HG03565 (cell line): Measurements from ENCODE around the gene SLC29A3.
"Not testable (repeated sequence)": the region's sequence is repeated elsewhere in the genome, so short reads cannot be mapped to it uniquely, and the experiment has no call there.

Experiments
- ATAC-seq: cut with Tn5 transposase; IDR thresholded peaks from one replicate; pipeline ENCODE4 v1.9.1; 2021; ENCODE audit warnings: mild to moderate bottlenecking, moderate library complexity; ENCODE audit not compliant: unreplicated experiment

Gene SLC29A3

DNA sequence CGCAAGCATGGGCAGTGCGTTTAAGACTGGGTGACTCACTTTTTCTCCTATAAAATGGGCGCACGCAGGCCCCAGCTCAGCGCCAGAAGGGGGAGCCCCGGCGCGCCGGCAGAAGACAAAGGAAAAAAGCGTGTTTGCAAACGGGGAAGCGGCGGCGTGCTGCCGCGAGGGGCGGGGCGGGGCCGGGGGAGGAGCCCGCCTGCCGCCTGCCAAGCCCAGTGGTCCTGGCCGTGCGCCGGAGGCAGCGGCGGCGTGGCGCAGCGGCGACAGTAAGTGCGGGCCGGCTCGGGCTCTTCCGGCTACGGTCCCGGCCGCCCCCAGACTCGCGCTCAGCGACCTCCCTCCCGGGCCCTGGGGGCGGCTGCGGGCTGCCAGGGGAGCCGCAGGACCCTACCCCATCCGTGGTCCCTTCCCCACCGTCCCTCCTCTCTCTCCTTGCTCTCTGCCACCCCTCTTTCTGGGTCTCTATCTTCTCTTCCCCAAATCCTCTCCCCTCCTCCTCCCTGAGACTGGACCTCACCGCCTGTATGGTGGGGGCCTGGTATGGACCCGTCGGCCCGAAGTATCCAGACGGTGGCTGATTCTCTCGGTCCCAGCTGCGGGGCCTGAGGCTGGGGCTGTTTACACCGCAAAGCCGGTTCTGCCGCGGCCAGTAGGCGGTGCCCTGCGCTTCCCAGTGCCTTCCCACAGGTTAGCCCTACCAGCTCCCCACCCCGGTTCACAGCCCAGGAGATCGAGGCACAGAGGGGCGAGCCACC, at the start of gene SLC29A3:
TSS of gene SLC29A3 (plus strand) at position 218 of the 758 bp plus-strand sequence. CDS start at position 269, 51 bp downstream.
- ATAC-seq = peak; percentile 54

DNA sequence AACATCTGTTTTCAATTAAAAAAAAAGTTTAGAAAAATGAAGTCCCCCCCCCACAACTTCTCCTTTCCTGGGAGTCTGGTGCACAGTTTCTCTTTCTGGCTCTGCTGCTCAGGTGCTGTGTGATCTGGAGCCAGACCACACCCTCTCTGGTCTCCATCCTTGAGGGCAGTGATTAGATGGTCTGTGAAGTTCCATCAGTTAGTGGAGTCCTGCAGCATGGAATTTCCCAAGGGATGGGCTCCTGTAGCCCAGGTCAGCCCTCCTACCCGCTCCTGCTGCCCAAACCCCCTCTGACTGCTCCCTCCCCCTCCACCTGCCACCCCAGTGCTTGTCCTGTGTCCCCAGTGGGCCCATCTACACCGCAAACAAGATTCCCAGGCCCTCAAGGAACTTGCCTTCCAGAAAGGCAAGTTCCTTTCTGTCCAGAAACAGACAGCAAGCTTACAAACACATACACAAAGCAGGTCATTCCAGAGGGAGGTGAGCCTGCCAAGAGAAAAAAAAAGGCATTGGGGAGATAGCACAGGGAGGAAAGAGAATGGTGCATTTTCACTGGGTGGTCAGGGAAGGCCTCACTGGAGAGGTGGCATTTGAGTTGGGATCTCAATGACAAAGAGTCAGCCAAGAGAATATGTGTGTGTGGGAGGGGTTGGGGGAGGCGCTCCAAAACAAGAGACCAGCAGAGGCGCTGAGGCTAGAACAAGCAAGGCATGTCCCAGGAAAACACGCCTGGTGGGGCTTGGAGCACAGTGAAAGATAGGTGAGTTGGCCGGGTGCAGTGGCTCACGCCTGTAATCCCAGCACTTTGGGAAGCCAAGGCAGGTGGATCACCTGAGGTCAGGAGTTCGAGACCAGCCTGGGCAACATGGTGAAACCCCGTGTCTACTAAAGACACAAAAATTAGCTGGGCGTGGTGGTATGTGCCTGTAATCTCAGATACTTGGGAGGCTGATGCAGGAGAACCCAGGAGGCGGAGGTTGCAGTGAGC, 49.5 kb upstream of the SLC29A3 start:
- no peak for ATAC-seq

DNA sequence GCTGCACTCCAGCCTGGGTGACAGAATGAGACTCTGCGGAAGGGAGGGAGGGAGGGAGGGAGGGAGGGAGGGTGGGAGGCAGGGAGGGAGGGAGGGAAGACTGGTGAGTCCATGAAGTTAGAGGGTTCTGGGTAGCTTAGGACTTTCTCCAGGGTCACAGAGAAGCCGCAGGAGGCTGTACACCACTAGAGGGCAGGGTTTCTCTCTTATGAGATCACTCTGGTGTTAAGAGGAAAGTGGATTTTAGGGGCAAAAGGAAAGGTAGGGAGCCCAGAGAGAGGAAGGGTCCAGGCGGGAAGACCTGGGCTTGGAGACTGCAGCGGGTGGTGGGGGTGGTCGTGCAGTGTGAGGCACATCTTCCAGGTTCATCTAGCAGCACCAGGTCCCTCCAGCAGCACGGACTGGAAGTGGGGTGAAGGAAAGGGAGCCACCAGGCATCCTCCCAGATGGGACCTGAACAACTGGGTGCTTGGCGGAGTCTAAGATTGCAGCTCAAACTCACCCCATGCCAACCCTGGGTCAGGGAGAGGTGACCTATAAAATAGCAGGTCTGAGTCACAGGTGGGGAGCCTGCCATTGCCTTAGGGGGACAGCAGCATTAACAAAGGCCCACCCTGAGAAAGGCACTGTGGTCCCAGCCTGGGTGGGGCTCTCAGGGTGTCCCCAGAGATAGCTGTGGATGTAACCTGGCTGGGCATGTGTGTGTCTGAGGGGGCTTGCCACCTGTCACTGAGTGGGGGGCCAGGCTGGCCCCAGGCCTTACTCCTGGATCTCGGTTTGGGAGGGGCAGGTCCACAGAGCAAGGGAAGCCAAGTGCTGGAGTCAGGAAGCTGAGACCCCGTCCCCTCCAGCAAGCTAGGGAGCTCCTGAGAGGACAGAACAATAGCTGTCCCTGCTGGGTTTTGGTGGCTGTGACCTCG, 48.5 kb upstream of the SLC29A3 start:
- no peak for ATAC-seq

DNA sequence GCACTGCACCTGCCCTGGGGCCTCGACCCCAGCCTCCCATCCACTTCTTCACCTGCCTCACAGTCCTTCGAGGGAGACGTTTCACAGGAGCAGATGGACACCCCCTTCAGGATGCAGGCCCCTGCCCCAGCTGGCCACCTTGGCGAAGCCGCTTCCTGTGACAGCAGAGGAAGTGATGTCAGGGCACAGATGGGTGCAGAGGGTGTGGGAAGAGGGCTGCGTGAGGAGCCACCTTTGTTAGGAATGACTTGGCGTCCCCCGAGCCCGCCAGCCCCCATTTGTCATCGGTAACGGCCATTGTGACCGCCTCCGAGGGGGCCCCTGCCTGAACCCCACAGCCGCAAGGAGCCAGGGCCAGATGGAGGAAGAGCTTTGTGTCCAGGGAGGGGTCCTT, 47.4 kb upstream of the SLC29A3 start:
- ATAC-seq = no peak

- no peak for ATAC-seq
Measured at GRCh38 chr10:71272056-71272771, 46.8 kb upstream of the SLC29A3 start.

DNA sequence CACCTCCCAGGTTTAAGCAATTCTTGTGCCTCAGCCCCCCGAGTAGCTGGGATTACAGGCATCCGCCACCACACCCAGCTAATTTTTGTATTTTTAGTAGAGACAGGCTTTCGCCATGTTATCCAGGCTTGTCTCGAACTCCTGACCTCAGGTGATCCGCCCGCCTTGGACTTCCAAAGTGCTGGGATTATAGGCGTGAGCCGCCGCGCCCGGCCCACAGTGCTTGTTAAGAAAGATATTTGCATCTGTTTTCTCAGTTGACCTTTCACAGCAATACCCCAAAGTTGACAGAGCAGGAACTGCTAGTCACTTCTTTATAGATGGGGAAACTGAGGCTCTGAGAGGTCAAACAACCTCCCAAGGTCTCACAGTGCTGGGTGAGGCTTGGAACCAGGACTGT, 46.1 kb upstream of the SLC29A3 start:
- not testable (repeated sequence) for ATAC-seq

- no peak for ATAC-seq
Measured at GRCh38 chr10:71273506-71273905, 45.6 kb upstream of the SLC29A3 start.

DNA sequence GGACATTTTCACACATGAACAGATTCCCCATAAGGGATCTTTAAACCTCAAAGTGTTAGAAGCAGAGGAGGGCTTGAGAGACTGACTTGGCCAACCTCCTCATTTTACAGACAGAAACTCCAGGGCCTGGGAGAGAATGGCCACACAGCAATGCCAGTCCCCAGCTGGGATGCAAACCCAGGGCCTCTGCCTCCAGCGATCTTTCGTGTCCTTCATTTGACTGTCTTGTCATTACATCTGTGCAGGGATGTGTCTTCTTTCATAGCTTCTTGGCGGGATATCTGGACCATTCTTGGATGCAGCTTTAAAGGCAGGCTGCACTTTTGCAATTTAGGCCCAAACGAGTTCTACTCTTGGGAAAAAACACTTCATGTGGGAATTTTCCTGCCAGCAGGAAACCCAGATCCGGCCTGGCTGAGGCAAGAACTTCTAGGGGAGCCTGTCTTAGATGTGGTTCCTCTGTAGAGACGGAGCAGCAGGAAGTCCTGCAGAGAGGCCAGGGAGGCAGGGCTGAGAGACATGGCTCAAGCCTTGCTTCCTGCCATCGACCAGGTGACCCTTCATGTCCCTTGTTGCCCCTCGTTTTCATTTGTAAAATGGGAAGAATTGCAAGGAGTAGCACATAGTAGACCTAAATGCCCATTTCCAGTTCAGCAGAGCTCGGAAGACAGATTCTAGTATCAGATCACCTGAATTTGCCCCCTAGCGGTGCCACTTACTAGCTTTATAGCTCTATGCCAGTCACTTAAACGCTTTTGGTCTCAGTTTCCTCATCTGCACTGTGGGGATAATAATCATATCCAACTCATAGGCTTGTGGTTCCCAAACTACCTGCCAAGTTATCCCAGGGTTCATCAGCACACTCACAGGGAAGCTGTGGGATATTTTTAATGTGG, 43.9 kb upstream of the SLC29A3 start:
- no peak for ATAC-seq

GRCh38 chr10:71276873-71277272, 42.2 kb upstream of the SLC29A3 start:
- no peak for ATAC-seq

DNA sequence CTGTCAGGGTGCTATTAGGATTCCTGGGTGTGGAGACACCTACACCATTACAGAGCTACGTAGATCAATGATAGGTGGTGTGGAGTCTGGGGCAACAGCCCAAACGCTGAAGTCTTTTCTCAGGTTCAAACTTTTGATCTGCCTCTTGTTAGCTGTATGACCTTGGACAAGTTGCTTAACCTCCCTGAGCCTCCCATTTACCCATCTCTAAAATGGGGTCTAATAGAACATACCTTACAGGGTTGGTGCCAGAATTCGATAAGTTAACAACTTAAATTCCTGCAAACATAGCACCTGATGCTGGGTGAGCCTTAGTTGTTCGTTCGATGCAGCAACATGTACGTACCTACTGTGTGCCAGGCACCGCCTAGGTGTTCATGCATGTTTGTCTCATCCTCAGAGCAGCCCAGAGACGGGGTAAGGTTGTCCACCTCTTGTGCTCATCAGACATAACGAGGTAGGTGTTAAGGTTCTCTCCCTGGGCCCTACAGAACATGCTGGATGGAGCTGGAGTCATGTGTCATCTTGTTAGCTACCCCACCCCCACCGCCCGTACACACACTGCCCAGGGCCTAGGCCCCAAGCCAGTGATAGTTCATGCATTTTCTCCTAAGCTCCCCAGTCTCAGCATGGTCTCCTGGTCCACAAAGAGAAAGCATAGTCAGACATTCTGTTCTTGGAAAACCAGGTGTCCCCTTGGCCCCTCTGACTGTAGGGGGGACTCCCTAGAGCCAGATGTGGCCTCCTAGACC, 41.0 kb upstream of the SLC29A3 start:
- no peak for ATAC-seq

DNA sequence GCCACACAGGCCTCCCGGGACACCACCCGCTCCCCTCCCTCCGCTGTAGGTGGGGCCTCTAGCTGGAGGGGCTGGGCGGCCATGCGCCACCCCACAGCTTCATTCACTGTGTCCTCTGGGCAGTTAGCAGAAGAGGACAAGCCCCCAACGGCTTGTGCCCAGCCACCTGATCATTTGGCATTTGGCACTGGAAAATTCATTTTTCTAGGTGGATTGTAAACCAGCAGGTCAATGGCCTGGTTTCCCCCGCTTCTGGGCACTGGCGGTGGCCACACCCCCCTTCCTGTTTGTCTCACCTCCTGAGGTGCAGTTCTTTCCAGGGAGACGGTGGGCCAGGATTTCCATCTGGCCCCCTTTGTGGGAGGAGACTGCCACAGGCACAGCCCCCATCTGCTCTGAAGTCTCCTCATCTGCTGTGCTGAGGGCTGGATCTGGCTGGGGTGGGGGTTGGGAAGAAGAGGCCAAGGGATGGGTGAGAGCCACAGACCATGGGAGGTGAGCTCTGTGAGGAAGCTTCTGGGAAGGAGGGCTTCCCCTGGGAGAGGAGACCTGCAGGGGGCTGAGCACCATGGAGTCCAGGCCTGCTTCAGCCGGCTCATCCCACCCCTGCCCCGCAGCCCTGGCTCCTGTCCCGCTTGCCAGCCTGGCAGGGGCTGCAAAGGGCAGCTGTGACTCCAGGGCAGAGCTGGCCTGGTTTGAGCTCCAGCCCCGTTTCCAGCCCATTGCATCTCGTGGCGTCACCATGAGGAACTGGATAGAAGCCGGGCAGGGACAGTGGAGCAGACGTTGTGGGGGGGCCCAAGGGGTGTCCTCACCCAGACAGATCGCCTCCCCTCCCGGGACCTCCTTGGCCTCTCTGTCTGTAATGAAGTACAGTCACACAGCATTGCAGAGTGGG, 40.1 kb upstream of the SLC29A3 start:
- no peak for ATAC-seq

- ATAC-seq = no peak
Measured at GRCh38 chr10:71279590-71280170, 39.4 kb upstream of the SLC29A3 start.

GRCh38 chr10:71280216-71280615, 38.8 kb upstream of the SLC29A3 start:
- no peak for ATAC-seq

- no peak for ATAC-seq
Measured at GRCh38 chr10:71280825-71281224, 38.2 kb upstream of the SLC29A3 start.

DNA sequence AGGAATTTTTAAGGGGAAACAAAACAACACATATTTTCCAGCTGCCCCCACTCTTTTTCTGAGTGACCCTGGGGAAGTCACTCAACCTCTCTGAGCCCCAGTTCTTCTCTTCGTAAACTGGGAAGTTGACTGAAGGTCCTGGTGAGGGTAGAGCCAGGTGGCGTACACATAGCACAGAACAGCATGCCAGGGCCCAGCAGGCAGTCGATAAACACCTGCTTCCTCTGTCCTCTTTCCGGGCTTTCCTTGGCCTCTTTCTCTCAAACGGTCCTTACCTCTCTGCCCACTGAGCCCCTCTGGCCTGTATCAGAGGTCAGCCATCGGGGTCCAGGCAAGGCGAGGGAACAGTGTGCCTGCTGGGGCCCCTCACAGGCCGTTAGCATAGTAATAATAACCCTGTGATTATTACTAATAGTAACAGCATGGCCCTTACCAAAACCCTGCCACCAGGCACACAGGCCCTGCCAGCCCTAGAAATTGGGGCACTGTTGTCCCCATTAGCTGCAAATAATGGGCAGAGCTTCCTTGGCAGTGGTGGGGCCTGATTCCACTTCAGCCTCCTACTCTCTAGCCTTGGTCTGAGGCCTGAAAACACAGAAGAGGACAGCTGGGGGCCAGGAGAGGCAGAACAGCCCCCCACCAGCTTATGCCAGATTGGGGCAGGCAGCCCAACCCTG, 37.3 kb upstream of the SLC29A3 start:
- no peak for ATAC-seq

- no peak for ATAC-seq
Measured at GRCh38 chr10:71282323-71282680, 36.8 kb upstream of the SLC29A3 start.

GRCh38 chr10:71283410-71283809, 35.6 kb upstream of the SLC29A3 start:
- ATAC-seq = no peak
